CD4-positive, alpha-beta T cell treated with Interferon alpha-2 for 1 hour (primary cell): Measurements from ENCODE around the gene DDX10.
"Not testable (repeated sequence)": the region's sequence is repeated elsewhere in the genome, so short reads cannot be mapped to it uniquely, and the experiment has no call there.

Experiments
- DNase-seq, 2 donors: peaks; one replicate each; pipeline ENCODE4 v3.0.0-alpha.2; 2020 to 2022

DDX10 gene

DNA sequence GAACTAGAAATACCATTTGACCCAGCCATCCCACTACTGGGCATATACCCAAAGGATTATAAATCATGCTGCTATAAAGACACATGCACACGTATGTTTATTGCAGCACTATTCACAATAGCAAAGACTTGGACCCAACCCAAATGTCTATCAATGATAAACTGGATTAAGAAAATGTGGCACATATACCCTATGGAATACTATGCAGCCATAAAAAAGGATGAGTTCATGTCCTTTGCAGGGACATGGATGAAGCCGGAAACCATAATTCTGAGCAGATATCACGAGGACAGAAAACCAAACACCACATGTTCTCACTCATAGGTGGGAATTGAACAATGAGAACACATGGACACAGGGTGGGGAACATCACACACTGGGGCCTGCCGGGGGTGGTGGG, 114.3 kb downstream of the DDX10 start:
- DNase-seq = not testable (repeated sequence)

DNA sequence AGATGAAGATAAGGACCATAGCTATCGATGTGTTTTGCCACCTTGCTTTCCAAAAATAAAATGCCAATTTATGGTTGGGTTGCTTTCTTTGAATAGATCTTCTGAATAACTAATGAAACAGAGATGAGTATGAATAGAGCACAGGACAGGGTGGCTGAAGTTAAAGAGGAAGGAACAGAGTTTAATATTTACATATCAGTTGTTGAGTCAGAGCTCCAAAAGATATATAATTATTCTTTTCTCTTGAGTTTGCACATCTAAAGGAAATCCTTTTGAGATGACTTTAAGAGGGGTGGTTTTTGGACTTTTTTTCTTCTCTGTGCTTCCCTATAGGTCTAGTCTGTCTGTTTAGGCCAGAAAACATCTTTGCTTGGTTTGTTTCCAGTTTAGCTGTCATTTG, 115.2 kb downstream of the DDX10 start:
- no peak for DNase-seq

DNA sequence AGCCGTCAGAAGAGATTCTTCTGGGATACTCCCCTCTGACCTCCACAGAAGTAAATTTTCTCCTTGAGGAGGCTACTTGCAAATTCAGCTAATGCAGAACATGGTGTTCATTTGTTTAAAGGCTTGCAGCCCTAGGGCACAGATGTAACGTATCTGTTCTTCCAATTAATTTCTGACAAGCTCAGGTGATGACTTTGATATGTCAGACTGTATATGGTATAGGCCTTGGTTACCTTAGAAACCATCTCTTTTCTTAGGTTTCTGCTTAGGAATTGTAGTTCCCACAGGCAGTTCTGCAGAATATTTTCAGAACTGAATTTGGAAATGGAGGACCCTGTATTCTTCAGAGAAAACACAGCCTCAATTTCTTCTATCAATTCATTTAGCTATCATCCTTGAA, 117.1 kb downstream of the DDX10 start:
- DNase-seq = no peak

DNA sequence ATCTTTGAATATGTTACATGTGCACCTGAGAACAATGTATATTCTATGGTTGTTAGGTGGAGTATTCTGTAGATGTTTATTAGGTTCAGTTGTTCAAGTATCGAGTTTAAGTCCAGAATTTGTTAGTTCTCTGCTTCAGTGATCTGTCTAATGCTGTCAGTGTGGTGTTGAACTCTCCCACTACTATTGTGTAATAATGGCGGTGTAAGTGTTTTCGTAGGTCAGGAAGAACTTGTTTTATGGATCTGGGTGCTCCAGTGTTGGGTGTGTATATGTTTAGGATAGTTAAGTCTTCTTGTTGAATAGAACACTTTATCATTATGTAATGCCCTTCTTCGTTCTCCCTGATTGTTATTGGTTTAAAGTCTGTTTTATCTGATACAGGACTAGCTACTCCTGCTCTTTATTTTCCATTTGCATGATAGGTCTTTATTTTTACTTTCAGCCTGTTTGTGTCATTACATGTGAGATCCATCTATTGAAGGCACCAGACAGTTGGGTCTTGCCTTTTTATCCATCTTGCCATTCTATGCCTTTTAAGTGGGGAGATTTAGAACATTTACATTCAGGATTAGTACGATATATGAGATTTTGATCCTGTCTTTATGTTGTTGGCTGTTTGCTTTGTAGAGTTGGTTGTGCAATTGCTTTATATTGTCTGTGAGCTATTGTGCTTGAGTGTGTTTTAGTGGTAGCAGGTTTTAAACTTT, 121.6 kb downstream of the DDX10 start:
- no peak for DNase-seq

DNA sequence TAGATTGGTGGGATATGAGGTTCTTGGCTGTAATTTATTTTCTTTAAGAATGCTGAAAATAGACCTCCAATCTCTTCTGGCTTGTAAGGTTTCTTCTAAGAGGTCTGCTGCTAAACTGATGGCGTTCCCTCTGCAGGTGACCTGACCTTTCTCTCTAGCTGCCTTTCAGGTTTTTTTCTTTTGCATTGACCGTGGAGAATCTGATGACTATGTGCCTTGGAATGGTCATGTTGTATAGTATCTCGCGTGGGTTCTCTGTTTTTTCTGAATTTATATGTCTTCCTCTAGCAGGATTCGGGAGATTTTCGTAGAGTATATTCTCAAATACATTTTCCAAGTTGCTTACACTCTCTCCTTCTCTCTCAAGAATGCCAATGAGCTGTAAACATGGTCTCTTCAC, 122.2 kb downstream of the DDX10 start:
- DNase-seq = no peak

DNA sequence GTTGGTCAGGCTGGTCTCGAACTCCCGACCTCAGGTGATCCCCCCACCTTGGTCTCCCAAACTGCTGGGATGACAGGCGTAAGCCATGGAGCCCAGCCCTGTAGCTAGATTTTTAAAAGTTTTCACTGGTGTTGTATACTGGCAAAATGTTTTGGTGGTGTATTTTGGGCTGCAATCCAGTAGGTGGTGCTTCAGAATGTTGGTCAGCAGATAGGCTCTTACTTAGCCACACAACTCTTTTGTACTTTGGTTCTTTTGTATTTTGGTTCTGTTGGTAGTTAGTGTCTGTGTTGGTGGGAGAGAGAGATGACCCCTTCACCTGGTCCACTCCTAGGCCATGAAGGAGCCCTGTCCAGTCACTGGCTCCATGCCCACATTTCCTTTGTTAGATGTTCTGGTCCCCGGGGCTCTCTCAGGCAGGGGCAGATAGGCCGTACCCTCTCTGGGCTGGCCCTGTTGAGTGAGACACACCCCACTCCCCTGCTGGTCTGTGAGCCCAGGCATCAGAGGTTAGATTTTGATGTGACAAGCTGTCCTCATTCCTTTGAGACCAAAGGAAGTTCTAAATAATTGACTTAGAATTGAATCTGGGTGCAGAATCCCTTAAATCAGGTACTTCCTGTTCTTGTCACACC, 123.8 kb downstream of the DDX10 start:
- no peak for DNase-seq

DNA sequence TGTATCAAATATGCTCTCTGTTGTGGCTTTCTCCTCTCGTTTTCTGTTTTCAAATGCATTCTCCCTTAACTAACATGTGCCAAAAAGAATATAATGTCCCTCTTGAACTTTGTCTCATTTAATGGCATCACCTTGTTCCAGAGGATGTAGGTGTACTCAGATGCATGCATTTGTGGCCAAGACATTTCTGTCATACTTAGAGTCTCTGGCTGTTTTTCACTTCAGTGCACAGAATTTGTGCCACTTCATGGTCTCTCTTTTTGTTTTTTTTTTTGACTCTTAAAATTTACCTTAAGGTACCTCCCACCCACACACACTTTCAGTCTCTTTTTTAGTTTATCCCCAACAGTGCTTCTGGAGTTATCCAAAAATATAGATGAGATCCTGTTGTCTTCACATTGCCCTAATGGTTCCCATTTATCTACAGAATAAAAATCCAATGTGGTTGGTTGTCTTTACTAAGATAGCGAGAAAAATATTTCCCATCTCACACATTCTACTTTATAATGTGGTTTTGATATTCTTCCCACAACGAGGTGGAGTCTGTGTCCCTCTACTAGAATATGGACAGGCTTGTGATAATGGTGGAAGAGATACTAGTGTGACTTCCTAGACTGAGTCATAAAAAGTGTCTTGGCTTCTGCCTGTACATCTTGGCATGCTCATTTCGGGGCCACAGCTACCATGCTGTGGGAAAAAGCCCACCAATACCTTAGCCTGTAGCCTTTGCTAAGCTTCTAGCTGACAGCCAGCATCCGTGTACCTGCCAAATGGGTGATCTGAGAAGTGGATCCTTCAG, 125.8 kb downstream of the DDX10 start:
- DNase-seq = no peak

DNA sequence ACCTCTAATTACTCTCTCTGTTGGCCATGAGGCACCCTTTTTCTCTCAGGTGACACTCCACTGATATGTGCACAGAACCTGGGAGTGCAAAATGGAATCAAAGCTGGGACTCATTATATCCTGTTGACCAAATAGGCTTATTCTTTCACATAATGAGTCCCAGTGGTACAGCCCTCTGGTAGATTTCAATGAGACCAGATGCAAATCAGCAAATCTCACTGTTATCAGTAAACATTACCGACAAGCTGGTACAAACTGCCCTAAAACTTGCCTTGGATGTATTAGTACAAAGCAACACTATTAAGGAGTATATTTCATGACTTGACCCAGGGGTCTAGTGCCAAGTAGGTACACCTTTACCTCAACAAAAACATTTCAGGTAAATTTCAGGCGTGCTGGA, 128.3 kb downstream of the DDX10 start:
- no peak for DNase-seq

DNA sequence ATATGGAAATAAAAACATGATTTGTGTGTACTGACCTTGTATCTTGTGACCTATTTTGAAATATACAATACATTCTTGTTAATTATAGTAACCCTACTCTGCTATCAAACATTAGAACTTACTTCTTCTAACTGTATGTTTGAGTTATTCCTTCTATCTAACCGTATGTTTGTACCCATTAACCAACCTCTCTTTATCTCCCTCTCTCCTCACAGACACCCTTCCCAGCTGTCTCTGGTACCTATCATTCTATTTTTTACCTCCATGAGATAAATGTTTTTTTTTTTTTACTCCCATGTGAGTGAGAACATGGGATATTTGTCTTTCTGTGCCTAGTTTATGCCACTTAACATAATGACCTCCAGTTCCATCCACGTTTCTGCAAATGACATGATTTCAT, 128.7 kb downstream of the DDX10 start:
- no peak for DNase-seq

DNA sequence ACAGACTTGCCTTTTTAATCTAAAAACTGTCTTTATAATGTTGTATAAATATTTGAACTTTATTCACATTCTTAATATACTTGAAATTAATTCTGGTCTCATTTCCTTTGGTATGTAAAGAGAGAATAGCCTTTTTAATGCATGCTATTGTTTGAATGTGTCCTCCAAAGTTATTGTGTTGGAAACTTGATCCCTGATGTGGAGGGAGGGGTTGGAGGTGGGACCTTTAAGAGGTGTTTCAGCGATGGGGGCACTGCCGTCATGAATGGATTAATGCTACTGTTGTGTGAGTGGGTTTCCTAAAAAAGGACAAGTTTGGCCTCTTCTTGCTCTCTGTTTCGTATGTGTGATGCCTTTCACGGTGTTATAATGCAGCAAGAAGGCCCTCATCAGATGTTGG, 131.7 kb downstream of the DDX10 start:
- no peak for DNase-seq

DNA sequence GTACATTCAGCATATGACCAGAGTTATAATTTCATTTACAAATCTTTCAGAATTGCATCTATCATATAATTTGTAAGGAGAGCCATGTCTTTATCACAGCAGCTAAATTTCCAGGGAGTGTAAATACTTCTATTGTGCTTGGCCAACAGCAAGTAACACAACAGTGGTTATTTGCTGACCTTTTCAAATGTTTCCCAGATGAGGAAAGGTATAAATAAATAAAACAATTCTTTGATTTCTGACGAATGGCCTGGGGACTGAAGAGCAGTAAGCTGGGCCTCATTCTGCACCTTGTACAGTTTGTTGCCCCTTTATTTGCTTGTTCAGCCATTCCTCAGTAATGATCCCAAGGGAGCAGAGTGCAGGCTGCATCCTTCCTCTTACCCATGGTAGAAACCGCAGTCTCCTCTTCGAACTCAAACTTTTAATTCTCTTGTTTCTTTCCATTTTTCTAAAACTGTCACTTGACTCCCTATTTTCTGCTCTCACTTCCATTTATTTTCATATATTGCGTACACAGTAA, 132.8 kb downstream of the DDX10 start:
- no peak for DNase-seq

DNA sequence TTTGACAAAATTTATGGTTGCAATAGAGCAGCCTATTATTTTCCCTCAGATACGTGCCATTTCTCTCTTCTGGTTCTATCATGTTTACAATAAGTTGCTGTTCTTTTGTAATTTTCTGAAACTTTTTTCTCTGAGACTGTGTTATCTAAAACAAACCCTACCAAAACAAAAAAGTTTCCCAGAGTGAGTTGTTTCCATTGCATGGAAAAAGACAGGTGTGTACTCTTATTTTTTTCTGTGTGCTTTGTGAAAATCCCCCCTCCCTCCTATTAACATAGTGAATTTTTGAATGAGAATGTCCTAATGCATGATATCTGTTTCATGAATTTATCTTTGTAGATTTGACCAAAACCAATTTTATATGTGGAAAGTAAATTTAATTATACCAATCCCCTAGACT, 137.6 kb downstream of the DDX10 start:
- DNase-seq = no peak

DNA sequence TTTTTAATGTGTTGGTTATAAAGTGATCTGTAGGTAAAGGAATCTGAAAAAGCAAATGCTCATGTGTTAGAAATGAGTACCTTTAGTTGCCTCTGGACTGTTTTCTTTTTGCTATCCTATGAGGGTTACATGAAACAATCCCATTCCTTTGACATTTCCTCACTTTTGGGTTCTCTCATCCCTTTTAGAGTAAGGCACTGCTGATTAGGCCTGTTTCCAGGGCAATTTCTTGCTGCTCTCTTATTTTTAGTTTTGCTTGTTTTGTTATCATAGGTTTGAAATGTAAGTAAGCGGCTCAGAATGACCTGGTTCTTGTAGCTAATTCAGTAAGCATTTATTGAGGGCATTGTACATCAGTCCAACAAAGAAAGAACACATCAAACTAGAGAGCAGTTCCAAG, 138.9 kb downstream of the DDX10 start:
- no peak for DNase-seq

DNA sequence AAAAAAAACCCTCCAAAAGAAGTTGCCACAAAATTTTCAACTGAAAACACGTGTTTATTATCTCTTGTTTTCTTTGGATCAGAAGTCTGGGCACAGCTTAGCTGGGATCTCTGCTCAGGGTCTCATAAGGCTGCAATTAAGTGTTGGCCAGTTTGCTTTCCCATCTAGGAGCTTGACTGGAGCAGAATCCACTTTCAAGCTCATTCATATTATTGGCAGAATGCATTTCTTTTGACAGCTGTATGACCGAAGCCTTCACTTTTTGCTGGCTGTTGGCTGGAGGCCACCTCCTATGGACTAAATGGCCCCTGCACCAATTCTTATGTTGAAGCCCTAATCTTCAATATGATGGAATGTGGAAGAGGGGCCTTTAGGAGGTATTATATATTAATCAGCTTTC, 139.6 kb downstream of the DDX10 start:
- no peak for DNase-seq

DNA sequence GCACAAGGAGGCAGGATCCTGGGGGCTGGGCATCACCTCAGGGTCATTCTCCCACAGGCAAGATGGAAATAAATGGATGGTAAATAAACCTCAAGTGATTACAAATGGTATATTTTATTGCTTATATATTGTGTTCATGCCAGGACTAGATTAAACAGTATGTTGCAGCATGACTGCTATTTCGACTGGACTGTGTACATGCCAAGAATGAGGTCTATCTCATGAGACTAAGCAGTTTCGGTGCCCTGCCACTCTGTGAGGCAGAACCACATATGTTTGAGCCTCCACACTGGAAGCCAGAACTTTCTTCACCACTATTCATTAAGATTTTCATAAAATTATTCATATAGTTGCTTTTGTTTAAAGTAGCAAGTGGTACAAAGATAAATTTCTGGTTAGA, 140.2 kb downstream of the DDX10 start:
- DNase-seq = no peak

DNA sequence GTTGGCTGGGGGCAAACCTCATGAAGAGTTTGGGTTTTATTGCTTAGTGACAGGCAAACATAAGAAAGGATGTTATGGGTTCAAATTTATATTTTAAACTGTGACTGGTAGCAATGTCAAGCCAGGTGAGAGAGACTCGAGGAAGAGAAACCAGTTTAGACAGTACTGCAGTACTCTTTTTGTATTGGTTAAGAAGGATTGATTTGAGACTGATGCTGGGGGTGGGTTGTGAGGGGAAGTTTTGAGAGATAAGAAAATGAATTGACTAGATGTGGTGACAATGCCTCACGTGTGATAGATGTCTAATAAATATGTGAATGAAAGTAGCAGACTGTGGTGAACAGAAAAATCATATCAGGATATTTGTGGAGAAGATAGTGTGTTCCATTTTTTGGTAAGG, 142.4 kb downstream of the DDX10 start:
- DNase-seq = no peak

DNA sequence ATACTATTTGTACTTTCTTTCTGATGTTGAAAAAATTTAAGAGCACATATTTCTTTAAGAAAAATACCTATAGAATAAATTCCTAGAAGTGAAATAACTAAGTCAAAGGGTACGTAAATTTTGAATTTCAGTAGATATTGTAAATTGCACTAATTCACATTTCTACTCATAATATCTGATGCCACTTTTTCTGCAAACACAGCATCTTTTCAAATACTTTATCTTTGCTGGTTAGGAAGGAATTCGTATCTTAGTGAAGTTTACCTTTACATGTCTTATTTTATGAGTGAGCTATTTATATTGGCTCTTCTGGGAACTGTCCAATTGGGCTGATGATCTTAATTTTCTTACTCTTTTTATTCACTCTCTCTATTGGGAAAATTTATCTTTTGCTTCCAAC, 148.2 kb downstream of the DDX10 start:
- DNase-seq = no peak

DNA sequence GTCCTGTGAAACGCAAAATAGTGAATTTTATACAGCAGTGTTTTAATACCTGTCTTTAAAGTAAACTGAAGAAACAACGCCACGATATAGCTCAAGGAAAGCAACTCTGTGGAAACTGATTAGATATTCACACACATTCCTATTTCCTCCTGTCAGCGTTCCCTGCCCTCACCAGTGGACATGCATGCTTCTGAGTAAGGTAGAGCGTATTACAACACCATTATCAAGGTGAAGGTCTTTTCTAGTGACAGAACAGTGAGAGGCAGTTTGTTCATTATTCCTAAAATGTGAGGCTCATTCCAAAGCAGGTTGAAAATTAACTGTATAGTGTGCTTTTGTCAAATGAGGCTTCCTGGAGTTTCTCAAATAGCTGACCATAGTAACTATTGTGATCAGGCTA, 153.1 kb downstream of the DDX10 start:
- DNase-seq = no peak

DNA sequence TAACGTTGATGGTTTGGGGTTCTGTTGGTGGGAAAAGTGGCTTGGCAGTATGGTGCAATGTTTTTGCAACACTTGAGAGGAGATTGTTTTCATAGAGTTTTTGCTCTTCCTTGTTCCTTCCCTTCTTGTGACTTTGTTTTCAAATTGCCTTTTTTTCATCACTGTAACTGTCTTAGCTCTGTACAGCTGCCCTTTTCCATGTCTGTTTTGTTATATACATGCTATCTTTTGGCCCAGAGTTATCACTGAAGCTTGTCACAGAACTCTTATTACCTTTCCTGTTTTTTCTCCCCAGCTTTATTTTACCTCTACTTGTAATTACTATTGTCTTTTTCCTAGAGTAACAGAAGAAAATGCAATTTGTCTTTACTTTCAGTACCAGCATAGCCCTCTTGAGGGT, 154.1 kb downstream of the DDX10 start:
- no peak for DNase-seq

DNA sequence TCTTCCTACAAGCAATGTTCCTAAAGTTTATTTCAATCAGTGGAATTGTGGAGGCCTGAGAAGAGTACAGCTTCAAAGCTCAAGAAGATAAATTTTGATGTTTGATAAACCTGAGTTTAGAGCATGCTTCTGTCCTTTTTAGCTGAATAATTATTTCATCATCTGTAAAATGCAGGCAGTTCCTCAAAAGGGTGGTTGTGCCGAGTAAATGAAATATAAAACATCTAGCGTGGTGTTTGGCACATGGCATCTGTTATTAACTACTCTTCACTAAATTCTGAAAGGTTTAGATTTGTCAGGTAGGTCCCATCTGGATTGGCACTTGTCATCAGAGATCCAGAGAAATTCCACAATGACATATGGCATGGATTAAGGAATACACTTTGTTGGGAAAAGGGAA, 155.1 kb downstream of the DDX10 start:
- no peak for DNase-seq

DNA sequence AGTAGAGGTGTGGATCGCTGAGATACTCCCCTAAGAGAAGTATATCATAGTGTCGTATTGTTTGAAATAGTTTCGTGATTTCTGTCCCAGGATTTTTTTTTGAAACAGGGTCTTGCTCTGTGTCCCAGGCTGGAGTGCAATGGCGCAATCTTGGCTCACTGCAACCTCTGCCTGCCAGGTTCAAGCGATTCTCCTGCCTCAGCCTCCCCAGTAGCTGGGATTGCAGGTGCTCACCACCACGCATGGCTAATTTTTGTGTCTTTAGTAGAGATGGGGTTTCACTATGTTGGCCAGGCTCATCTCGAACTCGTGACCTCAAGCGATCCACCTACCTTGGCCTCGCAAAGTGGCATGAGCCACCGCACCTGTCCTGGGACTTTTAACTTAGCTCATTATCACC, 159.1 kb downstream of the DDX10 start:
- DNase-seq = not testable (repeated sequence)

DNA sequence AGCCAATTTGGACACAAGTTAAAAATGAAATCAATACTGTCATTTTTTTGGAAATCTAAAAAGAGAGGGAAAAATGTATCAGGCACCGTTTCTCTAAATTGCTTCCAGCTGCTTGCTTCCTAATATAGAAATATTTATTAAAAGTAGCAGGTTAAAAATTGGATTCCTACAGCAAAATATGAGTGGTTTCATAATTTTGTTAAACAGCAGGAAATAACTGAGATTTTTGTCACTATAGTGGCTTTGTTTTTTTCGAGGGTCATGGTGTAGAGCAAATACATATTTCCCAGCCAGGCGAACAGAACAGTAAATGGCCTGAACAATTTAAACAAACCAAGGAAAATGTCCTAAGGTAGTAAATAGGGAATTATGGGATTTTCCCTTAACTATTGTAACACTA, 159.7 kb downstream of the DDX10 start:
- DNase-seq = no peak

DNA sequence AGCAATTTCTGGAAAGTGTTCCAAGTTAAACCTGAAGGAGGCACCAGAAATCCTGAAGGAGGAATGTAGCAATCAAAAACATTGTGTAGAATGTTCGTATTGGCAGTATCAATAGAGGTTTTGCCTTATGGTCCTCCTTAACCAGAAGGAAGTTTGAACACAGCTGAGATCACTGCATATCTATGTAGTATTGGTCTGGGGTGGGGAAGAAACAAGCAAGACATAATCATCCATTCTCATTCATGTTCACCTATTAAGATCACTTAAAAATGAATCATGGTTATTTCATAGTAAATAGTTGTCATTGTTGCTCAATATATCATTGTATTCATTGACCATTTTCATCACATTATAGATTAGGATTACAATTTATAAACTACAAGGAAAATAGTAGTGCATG, 160.5 kb downstream of the DDX10 start:
- no peak for DNase-seq

DNA sequence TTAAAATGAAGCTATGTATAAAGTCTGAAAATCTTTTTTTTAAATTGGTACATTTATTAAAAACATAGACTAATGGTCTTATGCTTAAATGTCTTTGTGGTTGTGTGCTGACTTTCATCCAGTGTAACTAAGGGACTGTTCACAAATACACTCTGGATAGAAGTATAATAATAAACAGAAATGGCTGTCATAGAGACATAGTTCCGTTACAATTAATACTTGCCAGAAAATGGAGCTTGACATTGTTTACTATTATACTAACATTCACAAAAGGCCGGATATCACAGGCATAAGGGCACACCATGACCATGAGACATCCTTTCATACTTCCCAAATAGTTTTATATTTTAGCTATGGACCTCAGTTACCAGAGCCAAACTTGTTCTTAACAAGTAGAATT, 161.3 kb downstream of the DDX10 start:
- DNase-seq = no peak
